Aortic smooth muscle cell (primary cell): Measurements from ENCODE around the gene CCDC70. TPM values are rescaled to one million over a fixed set of nuclear protein-coding genes. Genes with fewer than 3 reads are reported as not detected.

Source experiments
- total RNA-seq: library from RNA; depleted of rRNA; stranded (reverse); fragments of >200 nt; gene quantifications from 2 replicates; pipeline ENCODE4 v1.2.3, GENCODE V29; 2014

CCDC70 gene
- total RNA-seq: not detected in 2 replicates

GRCh38 chr13:51861723-51862300 lies at the start of gene CCDC70:
TSS of gene CCDC70 (plus strand) at chr13:51861969. CDS start at chr13:51865412, 3,443 bp downstream.

GRCh38 chr13:51844862-51845573 lies 16.8 kb upstream of the CCDC70 start, which contains the start of gene TMEM272:
TSS of gene TMEM272 (minus strand) at chr13:51845177. CDS start at chr13:51838530, 6,647 bp downstream.

Other genes with a start within 250 kb of the CCDC70 start
- 2.7 and 3.4 TPM in 2 replicates for gene DHRS12, start 57.8 kb upstream of the CCDC70 start, total RNA-seq
- not detected in 2 replicates for gene TMEM272, start 16.8 kb upstream of the CCDC70 start, total RNA-seq
- gene ATP7B, start 149.5 kb downstream of the CCDC70 start, total RNA-seq: 1.3 and 1.9 TPM in 2 replicates
- gene ALG11, start 150.4 kb downstream of the CCDC70 start, total RNA-seq: 18.4 and 18.8 TPM in 2 replicates
- 15.5 and 16.2 TPM in 2 replicates for gene UTP14C, start 162.7 kb downstream of the CCDC70 start, total RNA-seq